Panc1 (cell line): ENCODE measurements around the gene CD48. TPM values are rescaled to one million over a fixed set of nuclear protein-coding genes. Genes with fewer than 3 reads are reported as not detected.

Experiments
- ATAC-seq: fragments of 200-7000 bp; cut with Tn5 transposase; 2 replicates; pipeline ENCODE4 v1.9.1; 2020; ENCODE audit warnings: mild to moderate bottlenecking, moderate library complexity
- BruUV-seq: library from RNA; stranded (reverse); fragments of 400-500 nt; replicated peaks from 2 replicates; lab custom pipeline; 2021; lab: Mats Ljungman, UMichigan
- CTCF ChIA-PET: fragments of 300-600 bp; sonication (Branson Sonifier 250); formaldehyde crosslinking; loops from one replicate; lab custom pipeline; 2022; ENCODE audit warnings: antibody characterized with exemption; lab: Charles Lee
- POLR2A ChIA-PET: fragments of 300-600 bp; sonication (Branson Sonifier 250); formaldehyde crosslinking; loops from one replicate; lab custom pipeline; 2022; ENCODE audit warnings: antibody characterized with exemption; lab: Charles Lee
- DNase-seq: peaks from one replicate; pipeline ENCODE4 v3.0.0-alpha.2; 2010; ENCODE audit warnings: low read depth, low spot score
- H3K27ac ChIP-seq: 2 replicates; pipeline ENCODE4 v1.5.1; 2011; ENCODE audit warnings: mild to moderate bottlenecking, low read length, inconsistent platforms
- H3K27me3 ChIP-seq: fragments of 200-500 bp; sonication (Bioruptor generic); 2 replicates; pipeline ENCODE4 v1.6.0; 2014; ENCODE audit warnings: low read length, inconsistent platforms; ENCODE audit not compliant: control insufficient read depth, insufficient read depth
- H3K36me3 ChIP-seq: fragments of 200-500 bp; sonication (Bioruptor generic); 2 replicates; pipeline ENCODE4 v1.5.1; 2014; ENCODE audit warnings: inconsistent platforms, mild to moderate bottlenecking, low read length, moderate library complexity; ENCODE audit not compliant: control insufficient read depth, insufficient read depth
- H3K4me1 ChIP-seq: 2 replicates; pipeline ENCODE4 v1.5.1; 2011; ENCODE audit warnings: inconsistent platforms, mild to moderate bottlenecking, low read length, moderate library complexity; ENCODE audit not compliant: control insufficient read depth, insufficient read depth
- H3K4me3 ChIP-seq, 2 experiments: 2 replicates each; pipeline ENCODE4 v1.5.1; 2011 to 2012; ENCODE audit warnings: low read depth in 2 of 2, low read length in 2 of 2, mild to moderate bottlenecking in 2 of 2, inconsistent platforms in 1 of 2, moderate library complexity in 1 of 2
- H3K9me3 ChIP-seq: fragments of 200-500 bp; sonication (Bioruptor generic); 2 replicates; pipeline ENCODE4 v1.5.1; 2014; ENCODE audit warnings: low read depth, mild to moderate bottlenecking, inconsistent platforms, low read length, moderate library complexity; ENCODE audit not compliant: control insufficient read depth, insufficient read depth
- POLR2AphosphoS5 ChIP-seq: IDR thresholded peaks from 2 replicates; pipeline ENCODE4 v1.6.1; 2012; ENCODE audit warnings: mild to moderate bottlenecking, low read depth, low read length, moderate library complexity
- SIN3A ChIP-seq: IDR thresholded peaks from 2 replicates; pipeline ENCODE4 v1.6.1; 2012; ENCODE audit warnings: low read depth, mild to moderate bottlenecking, low read length, moderate library complexity, borderline replicate concordance; ENCODE audit not compliant: insufficient read depth
- TCF7L2 ChIP-seq: IDR thresholded peaks from 2 replicates; pipeline ENCODE4 v1.6.1; 2011; ENCODE audit warnings: mild to moderate bottlenecking, low read depth, low read length, inconsistent platforms
- in situ Hi-C: cut with HindIII; loops from 2 replicates; pipeline ENCODE4 v1.10.0; 2016; ENCODE audit warnings: low sequenced_read_pairs, low pct_unique_long_range_greater_than_20kb
- intact Hi-C: fragments of 100-400 bp; cut with micrococcal nuclease; formaldehyde crosslinking; loops from one replicate; pipeline ENCODE4 v1.10.0; 2022; ENCODE audit not compliant: unreplicated experiment
- total RNA-seq: library from RNA; stranded (reverse); gene quantifications from one replicate; pipeline ENCODE4 v1.2.1, GENCODE V29; 2021; ENCODE audit not compliant: unreplicated experiment
- TF ChIP-seq, protein P1 (sequence below): fragments of 450-650 bp; IDR thresholded peaks from 2 replicates; pipeline ENCODE4 v1.5.1; 2017; ENCODE audit warnings: mild to moderate bottlenecking
- TF ChIP-seq, protein P2 (sequence below), 2 experiments: IDR thresholded peaks; 2 replicates each; pipeline ENCODE4 v1.6.1; 2011 to 2012; ENCODE audit warnings: low read depth in 2 of 2, control low read depth in 1 of 2, low read length in 1 of 2, mild to moderate bottlenecking in 1 of 2, moderate library complexity in 1 of 2; ENCODE audit not compliant: insufficient read depth in 1 of 2

The CD48 gene
- total RNA-seq, 1 experiment from 2014 or later = 0.67 TPM

DNA sequence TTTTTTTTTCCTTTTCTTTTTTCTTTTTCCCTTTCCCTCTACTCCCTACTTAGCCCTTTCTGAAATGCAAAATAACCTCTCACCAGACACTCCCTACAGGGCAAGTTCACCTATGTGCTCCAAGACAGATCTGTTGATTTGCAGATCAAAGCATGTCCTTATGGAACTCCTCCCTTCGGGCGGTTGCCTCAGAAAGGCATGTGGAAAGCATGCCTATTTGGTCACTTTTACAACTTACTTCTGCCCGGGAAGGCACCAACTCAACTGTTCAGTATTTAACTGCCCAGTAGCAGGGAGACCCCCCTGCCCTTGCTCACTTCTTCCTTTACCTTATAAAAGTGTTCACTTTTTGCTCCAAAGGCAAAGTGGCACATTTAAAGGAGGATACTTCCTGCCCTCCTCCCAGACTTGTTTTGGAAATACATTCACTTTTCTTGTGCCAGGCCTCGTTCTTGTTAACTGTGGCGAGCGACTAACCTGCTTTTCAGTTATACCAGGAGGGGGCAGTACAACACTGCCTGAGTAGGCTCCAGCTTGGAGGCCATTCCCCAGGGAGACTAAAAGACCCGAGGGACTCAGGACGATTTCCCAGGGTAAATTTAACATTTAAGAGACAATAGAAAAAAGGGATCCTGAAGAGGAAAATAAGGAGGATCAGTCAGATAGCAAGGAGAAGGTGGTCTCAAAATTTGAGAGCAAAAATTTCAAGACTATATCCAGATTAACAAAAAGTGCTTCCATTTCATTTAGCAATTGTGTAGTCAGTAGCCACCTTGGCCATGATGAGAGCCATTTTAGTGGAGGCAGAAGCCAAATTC is 15.1 kb upstream of the CD48 start:
- peaks cover 4% of the 10 kb centered on the region; the same call in 1 of the 2 replicates for H3K4me1 ChIP-seq
- CTCF ChIA-PET = interaction anchor here (1.0 kb wide), 1 partner anchor 227 kb away, joined by 4 read pairs; no protein-coding TSS in a partner anchor
- no peaks in the 10 kb centered on the region for H3K9me3 ChIP-seq
- intact Hi-C loops = loop anchor here (2.0 to 5.0 kb wide), 2 partner anchors 104 to 226 kb away; partner anchors contain the start of gene ITLN2
- TF ChIP-seq TCF7L2 = no peak
- TF ChIP-seq, protein P1, sequence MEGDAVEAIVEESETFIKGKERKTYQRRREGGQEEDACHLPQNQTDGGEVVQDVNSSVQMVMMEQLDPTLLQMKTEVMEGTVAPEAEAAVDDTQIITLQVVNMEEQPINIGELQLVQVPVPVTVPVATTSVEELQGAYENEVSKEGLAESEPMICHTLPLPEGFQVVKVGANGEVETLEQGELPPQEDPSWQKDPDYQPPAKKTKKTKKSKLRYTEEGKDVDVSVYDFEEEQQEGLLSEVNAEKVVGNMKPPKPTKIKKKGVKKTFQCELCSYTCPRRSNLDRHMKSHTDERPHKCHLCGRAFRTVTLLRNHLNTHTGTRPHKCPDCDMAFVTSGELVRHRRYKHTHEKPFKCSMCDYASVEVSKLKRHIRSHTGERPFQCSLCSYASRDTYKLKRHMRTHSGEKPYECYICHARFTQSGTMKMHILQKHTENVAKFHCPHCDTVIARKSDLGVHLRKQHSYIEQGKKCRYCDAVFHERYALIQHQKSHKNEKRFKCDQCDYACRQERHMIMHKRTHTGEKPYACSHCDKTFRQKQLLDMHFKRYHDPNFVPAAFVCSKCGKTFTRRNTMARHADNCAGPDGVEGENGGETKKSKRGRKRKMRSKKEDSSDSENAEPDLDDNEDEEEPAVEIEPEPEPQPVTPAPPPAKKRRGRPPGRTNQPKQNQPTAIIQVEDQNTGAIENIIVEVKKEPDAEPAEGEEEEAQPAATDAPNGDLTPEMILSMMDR = peak; percentile 89
- TF ChIP-seq POLR2AphosphoS5 = no peak
- TF ChIP-seq SIN3A = no peak
- TF ChIP-seq, protein P2, sequence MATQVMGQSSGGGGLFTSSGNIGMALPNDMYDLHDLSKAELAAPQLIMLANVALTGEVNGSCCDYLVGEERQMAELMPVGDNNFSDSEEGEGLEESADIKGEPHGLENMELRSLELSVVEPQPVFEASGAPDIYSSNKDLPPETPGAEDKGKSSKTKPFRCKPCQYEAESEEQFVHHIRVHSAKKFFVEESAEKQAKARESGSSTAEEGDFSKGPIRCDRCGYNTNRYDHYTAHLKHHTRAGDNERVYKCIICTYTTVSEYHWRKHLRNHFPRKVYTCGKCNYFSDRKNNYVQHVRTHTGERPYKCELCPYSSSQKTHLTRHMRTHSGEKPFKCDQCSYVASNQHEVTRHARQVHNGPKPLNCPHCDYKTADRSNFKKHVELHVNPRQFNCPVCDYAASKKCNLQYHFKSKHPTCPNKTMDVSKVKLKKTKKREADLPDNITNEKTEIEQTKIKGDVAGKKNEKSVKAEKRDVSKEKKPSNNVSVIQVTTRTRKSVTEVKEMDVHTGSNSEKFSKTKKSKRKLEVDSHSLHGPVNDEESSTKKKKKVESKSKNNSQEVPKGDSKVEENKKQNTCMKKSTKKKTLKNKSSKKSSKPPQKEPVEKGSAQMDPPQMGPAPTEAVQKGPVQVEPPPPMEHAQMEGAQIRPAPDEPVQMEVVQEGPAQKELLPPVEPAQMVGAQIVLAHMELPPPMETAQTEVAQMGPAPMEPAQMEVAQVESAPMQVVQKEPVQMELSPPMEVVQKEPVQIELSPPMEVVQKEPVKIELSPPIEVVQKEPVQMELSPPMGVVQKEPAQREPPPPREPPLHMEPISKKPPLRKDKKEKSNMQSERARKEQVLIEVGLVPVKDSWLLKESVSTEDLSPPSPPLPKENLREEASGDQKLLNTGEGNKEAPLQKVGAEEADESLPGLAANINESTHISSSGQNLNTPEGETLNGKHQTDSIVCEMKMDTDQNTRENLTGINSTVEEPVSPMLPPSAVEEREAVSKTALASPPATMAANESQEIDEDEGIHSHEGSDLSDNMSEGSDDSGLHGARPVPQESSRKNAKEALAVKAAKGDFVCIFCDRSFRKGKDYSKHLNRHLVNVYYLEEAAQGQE (IDR thresholded peaks at IDR 0.05; ENCODE audit: insufficient read depth in 1 of 2, low read depth in 2 of 2, low read length in 1 of 2) = no peak
- in situ Hi-C loops = no loop called here
- H3K27me3 ChIP-seq = peaks cover 14% of the 10 kb centered on the region
- BruUV-seq = no TSS peak
- H3K36me3 ChIP-seq = no peaks in the 10 kb centered on the region
- H3K4me3 ChIP-seq = no peak overlapping the region
- ATAC-seq (peak; percentile 88), DNase-seq (peak; percentile 30)
- POLR2A ChIA-PET = no interaction called here
- no peak overlapping the region for H3K27ac ChIP-seq

- no TSS peak for BruUV-seq
- no peak for ATAC-seq
Observed at GRCh38 chr1:160726114-160726497, 14.5 kb upstream of the CD48 start.

More at GRCh38 chr1:160726114-160726497, 14.5 kb upstream of the CD48 start:
- Histone ChIP-seq H3K36me3 (no peaks in the 10 kb centered on the region; the same call in 1 of the 2 replicates), H3K4me1 (peaks cover 4% of the 10 kb centered on the region; the same call in 1 of the 2 replicates), H3K27me3 (peaks cover 15% of the 10 kb centered on the region), H3K9me3 (no peaks in the 10 kb centered on the region), H3K27ac (no peak overlapping the region), H3K4me3 (no peak overlapping the region)
- POLR2A ChIA-PET = no interaction called here
- DNase-seq = no peak
- TF ChIP-seq, protein P1 = no peak
- TF ChIP-seq, protein P2 (IDR thresholded peaks at IDR 0.05; ENCODE audit: insufficient read depth in 1 of 2, low read depth in 2 of 2, low read length in 1 of 2) = no peak
- no peak for TF ChIP-seq SIN3A
- TF ChIP-seq TCF7L2 = no peak
- TF ChIP-seq POLR2AphosphoS5 = no peak
- in situ Hi-C loops = no loop called here
- intact Hi-C loops = loop anchor here (2.0 to 5.0 kb wide), 2 partner anchors 105 to 226 kb away; partner anchors contain the start of gene ITLN2
- CTCF ChIA-PET = no interaction called here
